Astrocyte of the spinal cord (primary cell): ENCODE measurements around the gene FCRL5.

Experiments used
- DNase-seq: peaks from one replicate; pipeline ENCODE4 v3.0.0; 2011; ENCODE audit warnings: low read depth, low spot score
- H3K4me3 ChIP-seq: 2 replicates; pipeline ENCODE4 v1.5.1; 2011; ENCODE audit warnings: low read depth, mild to moderate bottlenecking, low read length, moderate library complexity
- in situ Hi-C: cut with HindIII; loops from 2 replicates; pipeline ENCODE4 v1.10.0; 2017; ENCODE audit warnings: low sequenced_read_pairs
- TF ChIP-seq, protein P1 (sequence below): IDR thresholded peaks from 2 replicates; pipeline ENCODE4 v1.5.1; 2012; ENCODE audit warnings: low read depth, mild to moderate bottlenecking, low read length, inconsistent platforms

Gene FCRL5

DNA sequence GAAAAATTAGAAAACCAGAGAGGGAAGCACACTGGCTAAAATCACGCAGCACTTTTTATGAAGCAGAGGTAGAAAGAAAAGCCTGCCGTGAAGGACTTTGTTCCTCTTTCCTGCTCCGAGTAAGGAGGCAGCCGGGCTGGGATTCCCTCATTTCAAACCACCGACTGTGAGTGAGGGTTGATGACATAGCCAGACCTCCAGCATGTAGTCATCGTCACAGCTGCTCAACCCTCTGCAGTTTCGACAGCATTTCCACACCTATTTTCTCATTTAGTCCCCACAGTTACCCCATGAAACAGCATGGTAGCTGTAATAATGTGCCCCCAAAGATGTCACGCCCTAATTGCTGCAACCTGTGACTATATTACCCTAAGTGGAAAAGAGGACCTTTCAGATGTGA lies 35.3 kb downstream of the FCRL5 start:
- TF ChIP-seq, protein P1, sequence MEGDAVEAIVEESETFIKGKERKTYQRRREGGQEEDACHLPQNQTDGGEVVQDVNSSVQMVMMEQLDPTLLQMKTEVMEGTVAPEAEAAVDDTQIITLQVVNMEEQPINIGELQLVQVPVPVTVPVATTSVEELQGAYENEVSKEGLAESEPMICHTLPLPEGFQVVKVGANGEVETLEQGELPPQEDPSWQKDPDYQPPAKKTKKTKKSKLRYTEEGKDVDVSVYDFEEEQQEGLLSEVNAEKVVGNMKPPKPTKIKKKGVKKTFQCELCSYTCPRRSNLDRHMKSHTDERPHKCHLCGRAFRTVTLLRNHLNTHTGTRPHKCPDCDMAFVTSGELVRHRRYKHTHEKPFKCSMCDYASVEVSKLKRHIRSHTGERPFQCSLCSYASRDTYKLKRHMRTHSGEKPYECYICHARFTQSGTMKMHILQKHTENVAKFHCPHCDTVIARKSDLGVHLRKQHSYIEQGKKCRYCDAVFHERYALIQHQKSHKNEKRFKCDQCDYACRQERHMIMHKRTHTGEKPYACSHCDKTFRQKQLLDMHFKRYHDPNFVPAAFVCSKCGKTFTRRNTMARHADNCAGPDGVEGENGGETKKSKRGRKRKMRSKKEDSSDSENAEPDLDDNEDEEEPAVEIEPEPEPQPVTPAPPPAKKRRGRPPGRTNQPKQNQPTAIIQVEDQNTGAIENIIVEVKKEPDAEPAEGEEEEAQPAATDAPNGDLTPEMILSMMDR: no peak
- no peak overlapping the region for H3K4me3 ChIP-seq
- no peak for DNase-seq
- in situ Hi-C loops: no loop called here

DNA sequence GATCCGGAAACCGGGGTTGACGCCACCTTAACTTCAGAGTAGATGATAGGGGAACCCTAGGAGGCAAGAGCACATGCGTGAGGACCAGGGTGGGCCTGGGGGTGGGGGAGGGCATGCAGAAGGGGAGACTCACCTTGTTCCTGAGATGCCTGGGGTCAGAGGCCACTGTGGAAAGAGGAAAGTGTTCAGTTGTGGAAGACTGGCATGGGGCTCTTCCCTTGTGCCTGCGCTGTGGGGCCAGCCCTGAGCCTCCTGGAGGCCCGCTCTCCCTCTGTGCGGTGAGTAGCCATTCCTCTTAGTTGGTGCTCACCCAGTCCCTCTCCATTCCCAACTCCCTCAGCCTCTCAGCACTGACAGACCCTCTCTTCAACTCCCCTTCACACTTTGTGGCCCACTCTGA lies 36.6 kb downstream of the FCRL5 start:
- TF ChIP-seq, protein P1: no peak
- DNase-seq: no peak
- no peak overlapping the region for H3K4me3 ChIP-seq
- in situ Hi-C loops: no loop called here

DNA sequence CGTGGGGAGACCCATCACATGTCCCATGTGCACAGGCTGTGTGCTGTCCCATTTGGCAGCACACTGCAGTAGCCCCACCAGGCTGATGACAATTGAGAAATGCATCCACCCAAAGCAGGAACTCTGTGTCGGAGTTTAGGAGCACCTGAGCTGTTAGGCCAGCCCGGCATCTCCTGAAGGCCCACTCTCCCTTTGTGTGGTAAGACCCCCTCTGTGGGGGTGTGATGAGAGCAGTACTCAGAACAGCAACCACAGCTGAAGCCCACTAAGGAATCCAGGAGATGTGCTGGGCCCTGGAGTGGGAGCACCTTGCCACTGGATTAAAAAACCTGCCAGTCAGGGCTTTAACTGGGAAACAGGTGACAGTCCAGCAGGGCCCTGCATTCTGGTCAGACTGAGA lies 37.2 kb downstream of the FCRL5 start:
- no peak for DNase-seq
- in situ Hi-C loops: no loop called here
- H3K4me3 ChIP-seq: no peak overlapping the region
- TF ChIP-seq, protein P1: no peak

DNA sequence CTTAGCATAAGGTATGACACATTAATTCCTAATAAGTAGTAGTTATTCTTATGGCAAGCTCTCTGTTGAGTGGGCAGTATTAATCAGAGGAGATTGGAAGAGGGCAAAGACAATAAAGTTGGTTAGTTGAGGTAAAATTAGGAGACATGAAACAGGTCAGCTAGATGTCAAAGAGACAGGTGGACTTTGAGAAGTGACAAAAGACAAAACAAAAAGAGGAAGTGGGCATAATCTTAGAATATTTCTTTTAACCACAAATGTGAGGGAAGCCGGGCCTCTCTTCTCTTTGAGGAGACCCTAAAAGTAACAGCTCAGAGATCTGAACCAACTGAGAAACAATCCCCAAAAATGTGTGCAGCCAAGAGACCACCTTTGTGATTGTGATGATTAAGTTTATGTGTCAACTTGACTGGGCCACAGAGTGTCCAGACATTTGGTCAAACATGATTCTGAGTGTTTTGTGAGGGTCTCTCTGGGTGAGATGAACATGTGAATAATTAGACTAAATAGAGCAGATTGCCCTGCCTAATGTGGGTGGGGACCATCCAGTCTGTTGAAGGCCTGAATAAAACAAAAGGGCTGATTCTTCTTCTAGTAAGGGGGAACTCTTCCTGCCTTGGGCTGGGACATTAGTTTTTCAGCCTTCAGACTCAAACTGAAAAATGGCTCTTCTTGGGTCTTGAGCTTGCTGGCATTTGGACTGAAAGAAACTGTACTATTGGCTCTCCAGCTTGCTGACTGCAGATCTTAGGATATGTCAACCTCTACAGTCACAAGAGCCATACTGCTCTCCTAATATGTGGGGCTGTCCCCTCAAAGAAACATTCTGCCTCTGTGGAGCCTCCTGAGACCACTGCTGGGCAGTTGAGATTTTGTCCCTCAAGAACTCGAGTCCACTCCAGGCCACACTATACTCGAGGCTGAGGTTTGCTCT lies 40.0 kb downstream of the FCRL5 start:
- in situ Hi-C loops: no loop called here
- no peak overlapping the region for H3K4me3 ChIP-seq
- TF ChIP-seq, protein P1: no peak
- DNase-seq: no peak

DNA sequence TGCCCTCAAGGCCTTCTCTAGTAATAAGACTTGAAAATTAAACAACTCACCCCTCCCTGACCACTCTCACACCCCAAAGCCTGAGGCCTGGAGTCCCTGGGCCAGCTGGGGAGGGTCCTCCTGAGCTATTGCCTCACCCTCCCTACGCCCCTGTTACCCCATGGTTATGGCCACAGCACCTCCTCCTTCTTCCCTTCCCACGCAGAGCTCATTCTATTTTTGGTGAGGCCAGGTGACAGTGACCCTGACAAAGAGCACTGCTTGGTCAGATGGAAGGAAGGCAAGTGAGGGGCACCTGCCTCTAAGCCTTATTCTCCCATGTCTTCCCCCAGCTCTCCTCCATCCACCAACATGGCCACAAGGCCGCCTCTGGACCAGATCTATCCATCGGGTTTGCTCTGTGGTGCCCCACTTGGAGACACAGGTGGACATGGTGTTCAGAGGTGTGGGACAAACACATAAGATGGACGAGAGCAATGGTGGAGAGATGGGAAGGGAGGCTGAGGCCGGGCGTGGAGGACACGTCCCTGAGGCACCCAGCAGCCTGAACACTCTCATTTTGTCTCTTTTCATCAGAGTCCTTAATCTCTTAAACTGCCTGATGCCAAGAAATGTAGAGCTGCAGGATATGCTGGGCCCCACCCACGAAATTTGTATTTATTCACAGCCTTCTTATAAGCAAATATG lies 42.6 kb downstream of the FCRL5 start:
- no peak for DNase-seq
- in situ Hi-C loops: no loop called here
- no peak overlapping the region for H3K4me3 ChIP-seq
- TF ChIP-seq, protein P1: no peak

DNA sequence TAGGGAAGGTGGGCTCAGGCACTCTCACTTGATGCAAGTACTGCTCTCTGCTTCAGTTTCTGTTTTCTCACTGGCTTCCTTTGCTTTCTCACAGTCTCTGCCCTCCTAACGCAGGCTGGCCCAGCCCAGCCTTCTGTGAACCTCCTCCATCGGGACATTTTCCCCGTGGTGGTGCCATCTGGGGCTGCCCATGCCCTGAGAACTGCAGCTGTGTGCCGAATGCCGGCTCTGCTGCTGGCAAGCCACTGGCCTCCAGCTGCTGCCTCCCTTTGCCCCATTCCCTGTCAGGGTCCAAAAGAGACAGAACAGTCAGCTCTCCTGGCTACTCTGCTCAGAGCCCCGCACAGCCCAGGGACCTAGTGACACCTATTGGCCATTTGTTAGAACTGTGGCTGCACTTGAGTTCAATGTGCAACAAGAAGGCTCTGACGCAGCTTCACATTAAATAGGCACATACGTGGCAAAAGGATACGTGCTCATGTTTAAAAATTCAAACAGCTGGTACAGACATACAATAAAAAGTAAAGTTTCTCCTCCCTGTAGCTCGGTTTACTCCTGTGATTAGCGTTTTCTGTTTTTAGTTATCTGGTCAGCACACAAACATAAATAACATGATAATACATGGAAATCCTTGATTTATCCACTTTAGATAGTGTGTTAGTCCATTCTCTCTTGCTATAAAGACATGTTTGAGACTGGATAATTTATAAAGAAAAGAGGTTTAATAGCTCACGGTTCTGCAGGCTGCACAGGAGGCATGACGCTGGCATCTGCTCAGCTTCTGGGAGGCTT lies 46.6 kb downstream of the FCRL5 start:
- in situ Hi-C loops: no loop called here
- TF ChIP-seq, protein P1: peak; percentile 83
- DNase-seq: peak; percentile 51
- H3K4me3 ChIP-seq: no peak overlapping the region
